Measurements from ENCODE around the gene KCNH1. TPM values are rescaled to one million over a fixed set of nuclear protein-coding genes. Genes with fewer than 3 reads are reported as not detected.

KCNH1 gene
- total and polyA plus RNA-seq, 2 of the 4 experiments (the other 2 are of a cell fraction), result 0.27 to 0.54 TPM

DNA sequence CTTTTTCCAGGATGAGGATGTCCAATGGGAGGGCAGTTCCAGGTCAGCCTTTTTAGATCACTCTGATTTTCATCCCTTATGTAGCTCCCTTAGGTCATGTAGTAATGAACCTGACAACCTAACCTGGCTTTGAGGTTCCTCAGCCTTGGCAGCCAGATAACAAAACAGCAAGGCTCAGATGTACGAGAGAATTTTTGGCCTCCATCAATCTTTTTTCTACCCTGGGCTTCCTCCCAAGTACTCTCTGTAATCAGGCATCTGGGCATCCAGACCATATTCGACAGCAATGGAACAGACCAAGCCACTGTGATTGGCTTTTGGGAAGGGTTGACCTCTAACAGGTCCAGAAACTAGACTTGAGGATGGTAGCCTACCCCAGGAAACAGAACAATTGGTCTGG lies 38.6 kb downstream of the KCNH1 start:
- no peaks in the 10 kb centered on the region for H4K20me1 ChIP-seq (ENCODE audit: insufficient read depth, low read length)
- H4K8ac ChIP-seq (ENCODE audit: low read depth in 2 of 2, low read length in 2 of 2), result no peak overlapping the region
- no peak overlapping the region for H4K91ac ChIP-seq (ENCODE audit: insufficient read depth, low read depth, low read length)
- no peak overlapping the region for H3K4me2 ChIP-seq (ENCODE audit: low read depth, low read length)
- CTCF ChIA-PET, result no interaction called here
- no peak overlapping the region for H3K18ac ChIP-seq (ENCODE audit: low read depth, low read length)
- no peak overlapping the region for H4K5ac ChIP-seq (ENCODE audit: low read depth, low read length)
- no peak overlapping the region for H2BK5ac ChIP-seq (ENCODE audit: low read depth, low read length, poor library complexity, severe bottlenecking)
- no peak for TF ChIP-seq FOS (IDR thresholded peaks at IDR 0.05; ENCODE audit: low read depth, low read length)
- TF ChIP-seq NFE2L2 (IDR thresholded peaks at IDR 0.05; ENCODE audit: low read depth, low read length), result no peak
- TF ChIP-seq, protein P1, sequence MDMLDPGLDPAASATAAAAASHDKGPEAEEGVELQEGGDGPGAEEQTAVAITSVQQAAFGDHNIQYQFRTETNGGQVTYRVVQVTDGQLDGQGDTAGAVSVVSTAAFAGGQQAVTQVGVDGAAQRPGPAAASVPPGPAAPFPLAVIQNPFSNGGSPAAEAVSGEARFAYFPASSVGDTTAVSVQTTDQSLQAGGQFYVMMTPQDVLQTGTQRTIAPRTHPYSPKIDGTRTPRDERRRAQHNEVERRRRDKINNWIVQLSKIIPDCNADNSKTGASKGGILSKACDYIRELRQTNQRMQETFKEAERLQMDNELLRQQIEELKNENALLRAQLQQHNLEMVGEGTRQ (IDR thresholded peaks at IDR 0.05; ENCODE audit: low read depth, low read length), result no peak
- TF ChIP-seq CEBPB (IDR thresholded peaks at IDR 0.05; ENCODE audit: low read depth, low read length), result no peak
- TF ChIP-seq, protein P2, sequence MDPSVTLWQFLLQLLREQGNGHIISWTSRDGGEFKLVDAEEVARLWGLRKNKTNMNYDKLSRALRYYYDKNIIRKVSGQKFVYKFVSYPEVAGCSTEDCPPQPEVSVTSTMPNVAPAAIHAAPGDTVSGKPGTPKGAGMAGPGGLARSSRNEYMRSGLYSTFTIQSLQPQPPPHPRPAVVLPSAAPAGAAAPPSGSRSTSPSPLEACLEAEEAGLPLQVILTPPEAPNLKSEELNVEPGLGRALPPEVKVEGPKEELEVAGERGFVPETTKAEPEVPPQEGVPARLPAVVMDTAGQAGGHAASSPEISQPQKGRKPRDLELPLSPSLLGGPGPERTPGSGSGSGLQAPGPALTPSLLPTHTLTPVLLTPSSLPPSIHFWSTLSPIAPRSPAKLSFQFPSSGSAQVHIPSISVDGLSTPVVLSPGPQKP (IDR thresholded peaks at IDR 0.05; ENCODE audit: borderline replicate concordance, low read depth, low read length), result no peak
- no peak for TF ChIP-seq RCOR1 (IDR thresholded peaks at IDR 0.05; ENCODE audit: insufficient replicate concordance, low read length)
- no peak for TF ChIP-seq RAD21 (IDR thresholded peaks at IDR 0.05; ENCODE audit: low read length)
- no peak for TF ChIP-seq RFX5 (IDR thresholded peaks at IDR 0.05; ENCODE audit: low read depth, low read length)
- TF ChIP-seq SMC3 (IDR thresholded peaks at IDR 0.05; ENCODE audit: low read depth, low read length), result no peak
- no peak for TF ChIP-seq CTCF (conservative IDR thresholded peaks at IDR 0.05; ENCODE audit: low read depth, low read length)
- no peak for TF ChIP-seq MAZ (IDR thresholded peaks at IDR 0.05; ENCODE audit: borderline replicate concordance, low read depth, low read length)
- intact Hi-C loops (cut with micrococcal nuclease) (no loop called here), dilution Hi-C loops (cut with HindIII; ENCODE audit: low sequenced_read_pairs, unreplicated experiment) (no loop called here), in situ Hi-C loops (cut with MboI; ENCODE audit: low sequenced_read_pairs) (no loop called here)
- no peak overlapping the region for H3K4me3 ChIP-seq (ENCODE audit: insufficient read depth, low read depth, low read length)
- no peak overlapping the region for H2BK15ac ChIP-seq (ENCODE audit: low read depth, low read length)
- no peak overlapping the region for H2BK20ac ChIP-seq (ENCODE audit: low read depth, low read length)
- BruUV-seq (replicated peaks), result no TSS peak
- no peak overlapping the region for H3K27ac ChIP-seq (ENCODE audit: insufficient read depth, low read length)
- no peak overlapping the region for H3K14ac ChIP-seq (replicated peaks; ENCODE audit: low read depth, low read length)
- H3K9ac ChIP-seq (ENCODE audit: low read depth, low read length), result no peak overlapping the region
- H3K9me1 ChIP-seq (ENCODE audit: insufficient read depth, low read length), result no peaks in the 10 kb centered on the region
- no peak overlapping the region for H2BK120ac ChIP-seq (ENCODE audit: low read depth, low read length)
- no peaks in the 10 kb centered on the region for H3K9me3 ChIP-seq (ENCODE audit: control insufficient read depth, insufficient read depth, low read length)
- no peaks in the 10 kb centered on the region for H3K79me1 ChIP-seq (ENCODE audit: low read depth in 1 of 2, low read length in 2 of 2)
- no peak overlapping the region for H2AK5ac ChIP-seq (ENCODE audit: low read depth, low read length)
- no CpG with 5 or more reads among the region's 2 CpGs for WGBS, 2 experiments (ENCODE audit: extremely low coverage in 2 of 2, insufficient read length in 1 of 2)
- H2AK9ac ChIP-seq (replicated peaks; ENCODE audit: low read depth, low read length, poor library complexity), result no peak overlapping the region
- no peak overlapping the region for H3K56ac ChIP-seq (ENCODE audit: extremely low read depth, insufficient read depth, low read length)
- POLR2A ChIA-PET (ENCODE audit: unreplicated experiment), result no interaction called here
- no peak overlapping the region for H3K4ac ChIP-seq (ENCODE audit: low read depth, low read length)
- no peak for DNase-seq
- H3K27me3 ChIP-seq (ENCODE audit: control insufficient read depth, insufficient read depth, low read length), result no peaks in the 10 kb centered on the region
- no peaks in the 10 kb centered on the region for H3K36me3 ChIP-seq (ENCODE audit: control insufficient read depth, insufficient read depth, low read length)
- no peak for ATAC-seq (ENCODE audit: low read depth)
- H3K4me1 ChIP-seq (ENCODE audit: control insufficient read depth, insufficient read depth, low read length), result no peaks in the 10 kb centered on the region
- H2AFZ ChIP-seq (replicated peaks; ENCODE audit: low read length, poor library complexity), result no peak overlapping the region
- no peak overlapping the region for H3K23ac ChIP-seq (ENCODE audit: low read depth, low read length)
